IMR-90 (cell line): ENCODE data around the gene IRAK3.

Experiments used
- BHLHE40 ChIP-seq: fragments of 150-350 bp; IDR thresholded peaks from 2 replicates; pipeline ENCODE4 v1.6.1; 2016; ENCODE audit warnings: mild to moderate bottlenecking, low read depth, low read length
- CEBPB ChIP-seq: IDR thresholded peaks from 2 replicates; pipeline ENCODE4 v1.6.1; 2012; ENCODE audit warnings: low read depth, low read length, improper control_type of control experiment
- CHD1 ChIP-seq: IDR thresholded peaks from 2 replicates; pipeline ENCODE4 v1.6.1; 2012; ENCODE audit warnings: low read depth, low read length, improper control_type of control experiment
- CTCF ChIP-seq: conservative IDR thresholded peaks from 2 replicates; pipeline ENCODE4 v1.5.1; 2012; ENCODE audit warnings: mild to moderate bottlenecking, low read depth, low read length, improper control_type of control experiment
- ELK1 ChIP-seq: fragments of 150-350 bp; IDR thresholded peaks from 2 replicates; pipeline ENCODE4 v1.6.1; 2016; ENCODE audit warnings: low read depth, mild to moderate bottlenecking, low read length, moderate library complexity, borderline replicate concordance
- MAFK ChIP-seq: IDR thresholded peaks from 2 replicates; pipeline ENCODE4 v1.6.1; 2012; ENCODE audit warnings: low read depth, low read length, improper control_type of control experiment
- MAZ ChIP-seq: IDR thresholded peaks from 2 replicates; pipeline ENCODE4 v1.6.1; 2012; ENCODE audit warnings: low read depth, mild to moderate bottlenecking, low read length, improper control_type of control experiment, moderate library complexity, borderline replicate concordance
- MXI1 ChIP-seq: IDR thresholded peaks from 2 replicates; pipeline ENCODE4 v1.6.1; 2012; ENCODE audit warnings: low read depth, mild to moderate bottlenecking, low read length, moderate library complexity, borderline replicate concordance
- POLR2A ChIP-seq: IDR thresholded peaks from 2 replicates; pipeline ENCODE4 v1.6.1; 2012; ENCODE audit warnings: mild to moderate bottlenecking, low read depth, low read length
- RAD21 ChIP-seq: IDR thresholded peaks from 2 replicates; pipeline ENCODE4 v1.6.1; 2012; ENCODE audit warnings: low read length, improper control_type of control experiment
- RCOR1 ChIP-seq: IDR thresholded peaks from 2 replicates; pipeline ENCODE4 v1.6.1; 2012; ENCODE audit warnings: mild to moderate bottlenecking, low read length, improper control_type of control experiment; ENCODE audit not compliant: insufficient replicate concordance
- RFX5 ChIP-seq: IDR thresholded peaks from 2 replicates; pipeline ENCODE4 v1.8.0; 2012; ENCODE audit warnings: low read depth, mild to moderate bottlenecking, low read length, moderate library complexity
- SMC3 ChIP-seq: fragments of 150-350 bp; IDR thresholded peaks from 2 replicates; pipeline ENCODE4 v1.6.1; 2016; ENCODE audit warnings: low read depth, mild to moderate bottlenecking, antibody characterized with exemption, low read length, moderate library complexity
- USF2 ChIP-seq: fragments of 150-350 bp; IDR thresholded peaks from 2 replicates; pipeline ENCODE4 v1.6.1; 2017; ENCODE audit warnings: mild to moderate bottlenecking, antibody characterized with exemption, low read length, low read depth

- TF ChIP-seq MAFK (no peak), CTCF (no peak), USF2 (no peak), CEBPB (no peak), RCOR1 (no peak), POLR2A (no peak), MXI1 (no peak), SMC3 (no peak), BHLHE40 (no peak), CHD1 (no peak), MAZ (no peak), RFX5 (no peak), RAD21 (no peak), ELK1 (no peak)
Observed at GRCh38 chr12:66237505-66238175, 48.6 kb downstream of the IRAK3 start.
